GM10847 (cell line): ENCODE measurements around the gene GALNTL6.

ENCODE experiments used
- POLR2A ChIP-seq: IDR thresholded peaks from 2 replicates; pipeline ENCODE4 v1.6.1; 2011; ENCODE audit not compliant: insufficient read length; ENCODE audit errors: extremely low read depth

Gene GALNTL6

DNA sequence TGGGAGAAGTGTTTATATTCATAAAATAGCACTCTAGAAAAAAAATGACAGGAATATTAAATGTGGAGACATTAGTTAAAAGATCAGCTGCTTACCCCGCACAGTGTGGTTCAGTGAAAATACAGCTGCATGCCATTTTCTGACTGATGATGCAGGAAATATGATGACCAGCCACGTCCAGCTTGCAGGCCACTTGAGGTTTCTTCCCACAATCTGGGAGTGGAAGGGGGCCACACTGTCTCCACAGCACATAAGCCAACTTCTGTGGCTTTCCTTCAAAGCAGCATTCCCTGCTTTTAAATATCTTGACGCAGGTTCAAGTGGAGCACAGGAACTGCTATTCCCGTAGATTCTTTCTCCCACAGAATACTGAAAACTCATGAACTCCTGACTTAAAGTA lies 1182.0 kb downstream of the GALNTL6 start:
- no peak for TF ChIP-seq POLR2A

GRCh38 chr4:172995704-172996103 lies 1182.5 kb downstream of the GALNTL6 start:
- no peak for TF ChIP-seq POLR2A

DNA sequence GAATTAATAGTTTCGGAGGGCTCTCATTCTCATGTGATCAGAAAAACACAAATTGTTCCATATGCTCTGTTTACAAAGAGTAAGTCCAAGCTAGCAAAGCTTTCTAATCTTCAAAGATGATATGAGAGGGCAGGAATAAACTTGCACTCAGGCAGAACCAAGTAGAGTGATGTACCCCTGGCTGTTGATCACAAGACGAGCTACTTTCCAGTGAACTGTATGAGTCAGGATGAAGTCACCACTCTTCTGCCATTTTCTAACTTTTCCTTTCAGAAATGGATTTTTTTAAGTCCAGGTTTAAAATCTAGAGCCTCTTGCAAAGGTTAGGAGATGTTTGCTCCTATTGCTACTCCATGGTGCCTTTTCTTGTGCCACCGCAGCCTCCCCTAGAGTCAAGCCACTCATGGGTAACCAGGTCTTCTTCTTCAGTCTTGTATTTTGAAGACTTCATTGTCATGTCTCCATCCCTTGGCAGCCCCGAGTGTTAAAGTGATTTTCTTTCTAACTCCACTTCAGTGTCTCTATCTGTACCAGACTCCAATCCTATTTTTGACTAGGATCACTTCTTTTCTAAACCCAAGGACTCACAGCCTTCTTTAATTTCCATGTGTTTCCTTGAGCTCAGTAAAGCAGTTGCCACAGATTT lies 1183.5 kb downstream of the GALNTL6 start:
- no peak for TF ChIP-seq POLR2A

- no peak for TF ChIP-seq POLR2A
These were observed 1184.0 kb downstream of the GALNTL6 start for GRCh38 chr4:172997217-172997609.

- TF ChIP-seq POLR2A: no peak
These were observed 1184.7 kb downstream of the GALNTL6 start for GRCh38 chr4:172997856-172998255.

DNA sequence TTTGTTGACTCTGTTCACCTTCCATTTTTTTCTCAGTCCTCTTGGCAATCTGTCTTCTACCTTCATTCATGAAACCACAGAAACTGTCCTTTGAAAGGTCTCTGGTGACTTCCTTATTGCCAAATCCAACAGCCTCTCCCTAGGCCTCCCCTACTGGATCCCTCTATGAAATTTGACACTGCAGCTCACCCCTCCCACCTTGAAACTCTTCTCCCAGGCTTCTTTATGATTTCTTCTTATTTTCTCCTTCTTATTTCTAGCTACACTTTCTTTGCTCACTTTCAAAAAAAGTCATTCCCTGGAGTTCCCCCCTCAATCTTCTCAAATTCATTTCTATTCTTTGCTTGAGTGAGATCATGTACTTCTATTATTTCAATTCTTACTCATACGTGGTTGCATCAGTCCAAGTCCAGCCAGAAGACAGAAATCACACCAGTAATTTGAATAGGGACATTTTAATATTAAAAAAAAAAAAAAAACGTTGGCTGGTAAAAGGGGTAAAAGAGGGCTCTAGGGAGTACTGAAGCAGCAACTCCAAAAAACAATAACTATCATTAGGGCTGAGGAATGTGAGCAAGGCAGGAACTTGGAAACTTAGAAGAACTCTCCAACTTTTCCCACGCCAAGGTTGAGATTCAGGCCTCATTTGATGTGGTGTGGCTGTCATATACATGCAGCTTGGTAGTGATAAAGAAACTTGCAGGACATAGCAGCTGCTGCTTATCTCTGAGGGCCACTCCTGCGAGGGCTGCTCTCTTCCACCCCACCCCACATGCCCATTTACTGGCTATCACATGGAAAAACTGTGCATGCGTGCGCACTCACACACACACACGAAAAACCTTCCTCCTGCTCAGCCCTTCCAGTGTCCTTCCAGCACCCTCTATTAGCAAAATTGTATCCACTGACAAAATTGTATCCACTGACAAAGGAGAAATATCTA lies 1185.6 kb downstream of the GALNTL6 start:
- TF ChIP-seq POLR2A: no peak

DNA sequence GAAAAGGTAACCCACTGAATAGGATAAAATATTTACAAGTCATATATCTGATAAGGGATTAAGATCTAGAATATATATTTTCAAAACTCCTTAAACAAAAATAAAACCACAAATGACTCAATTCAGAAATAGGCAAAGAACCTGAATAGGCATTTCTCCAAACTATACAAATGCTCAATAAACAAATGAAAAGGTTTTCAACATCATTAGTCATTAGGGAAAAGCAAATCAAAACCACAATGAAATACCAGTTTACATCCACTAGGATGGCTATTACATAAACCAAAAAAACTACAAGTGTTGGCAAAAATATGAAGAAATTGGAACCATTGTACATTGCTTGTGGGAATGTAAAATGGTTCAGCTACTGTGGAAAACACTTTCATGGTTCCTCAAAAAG lies 1188.4 kb downstream of the GALNTL6 start:
- no peak for TF ChIP-seq POLR2A

DNA sequence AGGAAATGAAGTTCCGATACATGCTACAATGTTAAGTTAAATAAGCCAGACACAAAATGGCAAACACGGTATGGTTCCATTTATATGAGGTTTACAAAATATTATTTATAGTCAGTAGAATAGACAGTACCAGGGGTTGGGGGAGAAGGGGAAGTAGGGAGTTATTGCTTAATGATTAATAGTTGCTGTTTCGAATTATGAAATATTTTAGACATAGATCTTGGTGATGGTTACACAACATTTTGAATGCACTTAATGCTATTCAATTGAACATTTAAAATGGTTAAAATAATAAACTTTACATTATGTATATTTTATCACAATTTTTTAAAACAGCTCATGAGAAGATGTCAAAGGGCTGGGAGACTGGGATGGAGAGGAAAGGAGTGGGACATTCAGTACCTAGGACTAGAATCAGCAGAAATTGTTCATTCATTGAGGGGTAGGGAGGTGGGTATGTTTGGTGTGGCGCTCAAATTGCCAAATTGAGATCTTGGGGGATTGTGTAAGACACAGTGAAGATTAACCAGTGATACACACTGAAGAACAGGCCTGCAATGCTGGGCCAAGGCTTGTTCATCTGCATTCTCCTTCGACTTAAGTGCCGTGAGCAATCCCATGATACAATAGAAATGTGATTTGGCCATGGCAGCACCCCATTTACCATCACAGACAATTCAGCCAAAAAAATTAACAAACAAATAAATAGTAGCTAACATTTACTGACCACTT lies 1189.8 kb downstream of the GALNTL6 start:
- TF ChIP-seq POLR2A: no peak

DNA sequence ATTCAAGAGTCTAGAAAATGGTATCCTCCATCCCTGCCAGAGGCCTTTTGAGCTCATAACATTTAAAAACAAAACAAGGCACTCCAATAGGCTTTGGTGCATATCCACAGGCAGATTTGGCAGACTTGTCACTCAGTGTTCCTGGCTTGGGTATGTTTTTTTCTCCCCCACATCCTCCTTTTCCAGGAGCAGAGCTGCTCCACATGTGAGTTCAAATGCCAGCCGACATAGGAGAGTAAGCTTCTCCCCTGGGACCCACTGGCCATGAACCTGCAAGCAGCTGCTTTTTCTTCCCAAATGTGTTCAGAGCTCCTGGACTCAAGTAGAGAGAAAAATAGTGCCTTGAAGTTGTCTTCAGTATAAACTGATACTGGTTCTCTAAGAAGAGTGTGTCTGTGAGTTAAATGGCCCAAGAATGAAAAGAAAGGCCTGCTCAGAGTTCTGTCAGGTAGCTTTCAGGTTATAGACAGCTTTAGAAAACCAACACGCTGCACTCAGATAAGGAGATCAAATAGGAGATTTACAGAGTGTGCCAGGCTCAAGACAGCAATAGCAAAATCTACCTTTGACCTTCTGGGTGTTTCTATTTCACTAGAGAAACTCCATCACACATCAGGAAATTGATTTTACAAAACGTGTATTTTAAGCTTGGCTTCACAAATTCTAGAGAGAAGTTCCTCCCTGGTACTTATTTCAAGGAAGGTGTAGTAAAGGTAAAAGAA lies 1192.9 kb downstream of the GALNTL6 start:
- no peak for TF ChIP-seq POLR2A

- no peak for TF ChIP-seq POLR2A
These were observed 1195.2 kb downstream of the GALNTL6 start for GRCh38 chr4:173008436-173008835.

DNA sequence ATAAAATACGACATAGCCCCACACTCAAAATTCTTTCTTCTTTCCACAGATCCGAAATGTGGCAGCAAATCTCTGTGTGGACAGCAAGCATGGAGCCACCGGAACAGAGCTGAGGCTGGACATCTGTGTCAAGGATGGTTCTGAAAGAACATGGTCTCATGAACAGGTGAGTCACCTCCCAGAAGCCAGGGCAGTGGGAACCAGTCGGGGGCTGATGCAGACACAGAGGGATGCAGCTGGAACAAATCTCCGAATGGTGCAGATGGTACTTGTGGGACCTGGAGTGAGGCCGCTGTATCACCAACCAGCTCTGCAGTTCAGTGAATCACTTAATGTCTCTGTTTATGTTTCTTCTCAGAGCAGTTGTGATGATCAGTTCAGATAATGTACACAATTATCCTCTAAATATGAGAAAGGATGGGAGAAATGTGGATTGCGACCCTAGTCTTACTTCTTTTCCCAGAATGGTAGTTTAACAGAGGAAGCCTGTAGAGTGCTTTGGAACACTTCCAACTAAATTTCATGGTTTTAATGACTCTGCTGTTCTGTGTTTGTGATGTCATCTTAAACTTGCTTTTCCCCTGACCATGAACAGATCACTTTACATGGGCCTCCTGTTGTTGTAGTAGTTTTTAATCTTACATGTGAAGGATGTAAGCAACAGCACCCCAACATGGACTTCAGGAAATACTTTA lies 1196.1 kb downstream of the GALNTL6 start:
- no peak for TF ChIP-seq POLR2A

DNA sequence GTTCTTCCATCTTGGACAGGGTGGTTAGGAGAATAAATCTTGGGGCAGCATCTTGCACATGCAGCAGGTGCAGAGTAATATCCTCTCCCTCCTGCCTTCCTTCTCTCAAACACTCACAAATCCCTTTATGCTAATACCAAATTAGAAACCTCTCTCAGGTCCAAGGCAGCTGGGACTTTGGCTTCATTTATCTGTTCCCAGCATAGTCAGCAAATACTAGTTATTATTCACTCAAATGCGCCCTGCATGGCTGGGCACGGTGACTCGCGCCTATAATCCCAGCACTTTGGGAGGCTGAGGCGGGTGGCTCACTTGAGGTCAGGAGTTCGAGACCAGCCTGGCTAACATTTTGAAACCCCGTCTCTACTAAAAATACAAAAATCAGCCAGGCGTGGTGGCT lies 1199.4 kb downstream of the GALNTL6 start:
- no peak for TF ChIP-seq POLR2A

GRCh38 chr4:173013232-173013930 lies 1200.2 kb downstream of the GALNTL6 start:
- no peak for TF ChIP-seq POLR2A

DNA sequence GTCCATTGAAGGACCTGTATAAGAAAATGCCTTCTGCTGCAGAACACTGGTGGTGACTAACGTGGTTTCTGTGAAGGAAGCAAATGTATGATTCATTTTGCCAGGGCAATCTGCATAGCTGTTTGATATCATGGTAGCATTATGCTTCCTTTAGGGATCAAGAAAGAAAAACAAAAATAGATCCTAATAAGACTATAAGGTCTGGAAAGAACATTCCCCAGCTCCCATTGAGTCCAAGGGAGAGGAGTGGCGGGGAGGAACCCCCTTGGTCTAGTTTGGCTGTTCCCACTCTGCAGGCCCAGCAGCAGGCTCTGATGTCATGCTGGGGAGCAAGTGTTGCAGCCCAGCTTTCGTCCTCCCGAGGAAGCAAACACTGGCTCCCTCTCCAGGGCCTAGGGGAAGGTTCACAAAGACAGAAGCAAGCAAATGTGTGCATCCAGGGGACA lies 1200.9 kb downstream of the GALNTL6 start:
- TF ChIP-seq POLR2A: no peak
